22Rv1 (cell line): ENCODE results near the gene BMP7.

ENCODE experiments used
- ZFX ChIP-seq: fragments of 450-650 bp; IDR thresholded peaks from 2 replicates; pipeline ENCODE4 v1.6.1; 2017; ENCODE audit warnings: antibody characterized with exemption, borderline replicate concordance
- TF ChIP-seq, protein P1 (sequence below): fragments of 450-650 bp; IDR thresholded peaks from 2 replicates; pipeline ENCODE4 v1.5.1; 2017; ENCODE audit warnings: mild to moderate bottlenecking

DNA sequence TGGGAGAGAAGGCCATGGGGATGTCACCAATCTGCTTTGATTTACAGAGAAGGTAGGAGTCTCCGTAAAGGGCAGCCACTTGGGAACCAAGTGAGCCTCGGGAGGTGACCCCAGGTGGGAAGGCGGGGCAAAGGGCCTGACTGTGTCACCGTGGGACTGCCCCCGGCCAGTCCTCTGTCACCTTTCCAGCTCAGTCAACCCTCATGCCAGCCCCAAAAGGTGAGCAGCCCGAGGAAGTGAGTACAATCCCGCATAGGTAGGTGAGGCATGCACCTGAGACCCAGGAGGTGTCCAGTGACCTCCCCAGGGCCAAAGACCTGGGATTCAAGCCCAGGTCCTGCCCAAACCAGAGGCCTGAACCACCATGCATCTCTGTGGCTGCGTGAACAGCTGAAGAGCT is 36.2 kb downstream of the BMP7 start:
- TF ChIP-seq, protein P1, sequence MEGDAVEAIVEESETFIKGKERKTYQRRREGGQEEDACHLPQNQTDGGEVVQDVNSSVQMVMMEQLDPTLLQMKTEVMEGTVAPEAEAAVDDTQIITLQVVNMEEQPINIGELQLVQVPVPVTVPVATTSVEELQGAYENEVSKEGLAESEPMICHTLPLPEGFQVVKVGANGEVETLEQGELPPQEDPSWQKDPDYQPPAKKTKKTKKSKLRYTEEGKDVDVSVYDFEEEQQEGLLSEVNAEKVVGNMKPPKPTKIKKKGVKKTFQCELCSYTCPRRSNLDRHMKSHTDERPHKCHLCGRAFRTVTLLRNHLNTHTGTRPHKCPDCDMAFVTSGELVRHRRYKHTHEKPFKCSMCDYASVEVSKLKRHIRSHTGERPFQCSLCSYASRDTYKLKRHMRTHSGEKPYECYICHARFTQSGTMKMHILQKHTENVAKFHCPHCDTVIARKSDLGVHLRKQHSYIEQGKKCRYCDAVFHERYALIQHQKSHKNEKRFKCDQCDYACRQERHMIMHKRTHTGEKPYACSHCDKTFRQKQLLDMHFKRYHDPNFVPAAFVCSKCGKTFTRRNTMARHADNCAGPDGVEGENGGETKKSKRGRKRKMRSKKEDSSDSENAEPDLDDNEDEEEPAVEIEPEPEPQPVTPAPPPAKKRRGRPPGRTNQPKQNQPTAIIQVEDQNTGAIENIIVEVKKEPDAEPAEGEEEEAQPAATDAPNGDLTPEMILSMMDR = no peak
- TF ChIP-seq ZFX = no peak
